SK-N-MC (cell line): ENCODE measurements around the gene TAF4.

Source experiments
- EZH2 ChIP-seq: fragments of 200-600 bp; sonication (generic); IDR thresholded peaks from one replicate; pipeline ENCODE4 v1.6.1; 2017; ENCODE audit warnings: antibody characterized with exemption
- FOXP2 ChIP-seq: optimal IDR thresholded peaks from 2 replicates; pipeline ENCODE3; 2011; ENCODE audit warnings: mild to moderate bottlenecking, moderate library complexity; ENCODE audit not compliant: insufficient read depth; ENCODE audit errors: extremely low read length, control extremely low read depth
- POLR2AphosphoS5 ChIP-seq: IDR thresholded peaks from 2 replicates; pipeline ENCODE4 v1.6.1; 2012; ENCODE audit warnings: mild to moderate bottlenecking, low read depth, low read length, borderline replicate concordance

DNA sequence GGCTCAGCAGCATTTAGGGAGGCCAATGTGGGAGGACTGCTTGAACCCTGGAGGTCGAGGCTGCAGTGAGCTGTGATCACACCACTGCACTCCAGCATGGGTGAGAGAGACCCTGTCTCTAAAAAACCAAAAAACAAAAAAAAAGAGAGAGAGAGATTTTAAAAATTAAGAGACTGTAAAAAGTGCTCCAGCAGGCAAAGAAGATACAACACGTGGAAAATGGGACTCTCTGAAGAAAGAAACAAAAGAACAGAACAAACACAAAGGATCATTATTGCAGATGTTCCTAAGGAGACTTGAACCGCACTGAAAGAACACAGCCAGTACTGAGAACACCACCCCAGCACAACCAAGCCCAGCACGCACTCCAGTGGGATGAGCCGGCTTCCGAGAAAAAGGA is 74.2 kb downstream of the TAF4 start:
- TF ChIP-seq POLR2AphosphoS5 = no peak
- no peak for TF ChIP-seq EZH2
- TF ChIP-seq FOXP2 = no peak
